AG08395 (cell line): ENCODE results near the gene RPEL1.
A peak's percentile ranks its signal among the peaks of the same experiment; 100 is the strongest.
"Not testable (repeated sequence)": the region's sequence is repeated elsewhere in the genome, so short reads cannot be mapped to it uniquely, and the experiment has no call there.

Experiments used
- DNase-seq: peaks from one replicate; pipeline ENCODE4 v3.0.0; 2012; ENCODE audit warnings: mixed read lengths, low spot score

The RPEL1 gene

GRCh38 chr10:103245587-103245986 is at the start of gene RPEL1:
TSS of gene RPEL1 (plus strand) at chr10:103245887. CDS start at chr10:103245997, 110 bp downstream.
- DNase-seq, result not testable (repeated sequence)

GRCh38 chr10:103196516-103196915 is 49.2 kb upstream of the RPEL1 start:
- no peak for DNase-seq

GRCh38 chr10:103197174-103197573 is 48.5 kb upstream of the RPEL1 start:
- DNase-seq, result peak; percentile 90

- no peak for DNase-seq
These were observed 47.8 kb upstream of the RPEL1 start for GRCh38 chr10:103197903-103198302.

- no peak for DNase-seq
These were observed 47.0 kb upstream of the RPEL1 start for GRCh38 chr10:103198648-103199047.

- DNase-seq, result no peak
These were observed 46.2 kb upstream of the RPEL1 start for GRCh38 chr10:103199488-103199887.

GRCh38 chr10:103202319-103202718 is 43.4 kb upstream of the RPEL1 start:
- no peak for DNase-seq

- no peak for DNase-seq
These were observed 42.2 kb upstream of the RPEL1 start for GRCh38 chr10:103203466-103203865.

- no peak for DNase-seq
These were observed 41.1 kb upstream of the RPEL1 start for GRCh38 chr10:103204353-103205255.

GRCh38 chr10:103205401-103205800 is 40.3 kb upstream of the RPEL1 start:
- DNase-seq, result not testable (repeated sequence)

GRCh38 chr10:103206715-103207114 is 39.0 kb upstream of the RPEL1 start:
- not testable (repeated sequence) for DNase-seq

- DNase-seq, result no peak
These were observed 38.5 kb upstream of the RPEL1 start for GRCh38 chr10:103207141-103207540.

GRCh38 chr10:103207643-103208042 is 38.0 kb upstream of the RPEL1 start:
- not testable (repeated sequence) for DNase-seq

- not testable (repeated sequence) for DNase-seq
These were observed 35.4 kb upstream of the RPEL1 start for GRCh38 chr10:103210262-103210661.

- DNase-seq, result no peak
These were observed 30.1 kb upstream of the RPEL1 start for GRCh38 chr10:103215601-103216000.

GRCh38 chr10:103216362-103216761 is 29.3 kb upstream of the RPEL1 start:
- not testable (repeated sequence) for DNase-seq

GRCh38 chr10:103224133-103224532 is 21.6 kb upstream of the RPEL1 start:
- DNase-seq, result no peak

- DNase-seq, result not testable (repeated sequence)
These were observed 21.0 kb upstream of the RPEL1 start for GRCh38 chr10:103224721-103225120.

GRCh38 chr10:103225939-103226338 is 19.7 kb upstream of the RPEL1 start:
- DNase-seq, result no peak

- DNase-seq, result no peak
These were observed 18.3 kb upstream of the RPEL1 start for GRCh38 chr10:103227416-103227815.

- peak; percentile 81 for DNase-seq
These were observed 14.6 kb upstream of the RPEL1 start for GRCh38 chr10:103231047-103231551.

- no peak for DNase-seq
These were observed 13.5 kb upstream of the RPEL1 start for GRCh38 chr10:103232131-103232673.
